Type B pancreatic cell (in vitro differentiated cells): Measurements from ENCODE around the gene ZBTB20. TPM values are rescaled to one million over a fixed set of nuclear protein-coding genes. Genes with fewer than 3 reads are reported as not detected.

ENCODE experiments used
- DNase-seq: peaks from one replicate; pipeline ENCODE4 v3.0.0; 2021; ENCODE audit warnings: mixed read lengths; ENCODE audit not compliant: unreplicated experiment; ENCODE audit errors: extremely low spot score
- H3K27ac Mint-ChIP-seq: 2 replicates; pipeline ENCODE4 v1.8.0; 2021; ENCODE audit warnings: mild to moderate bottlenecking, mixed read lengths
- H3K27me3 Mint-ChIP-seq: 2 replicates; pipeline ENCODE4 v1.8.0; 2021; ENCODE audit warnings: mixed read lengths
- H3K36me3 Mint-ChIP-seq: 2 replicates; pipeline ENCODE4 v1.8.0; 2021; ENCODE audit warnings: mixed read lengths
- H3K4me1 Mint-ChIP-seq: one replicate; pipeline ENCODE4 v1.8.0; 2021; ENCODE audit warnings: mixed read lengths; ENCODE audit not compliant: unreplicated experiment
- H3K4me3 Mint-ChIP-seq: 2 replicates; pipeline ENCODE4 v1.8.0; 2021; ENCODE audit warnings: mild to moderate bottlenecking, mixed read lengths
- H3K9me3 Mint-ChIP-seq: 2 replicates; pipeline ENCODE4 v1.8.0; 2021; ENCODE audit warnings: mixed read lengths
- CTCF ChIP-seq: fragments of 200-600 bp; sonication (generic); conservative IDR thresholded peaks from 2 replicates; pipeline ENCODE4 v1.5.0; 2021; ENCODE audit warnings: antibody characterized with exemption, mild to moderate bottlenecking
- total RNA-seq: library from RNA; stranded (reverse); gene quantifications from 2 replicates; pipeline ENCODE4 v1.2.1, GENCODE V29; 2021; ENCODE audit warnings: low replicate concordance

The ZBTB20 gene
- total RNA-seq, 1 donor from 2014 or later, result 14.4 TPM

GRCh38 chr3:114557791-114558190 is 589.3 kb downstream of the ZBTB20 start:
- no peaks in the 10 kb centered on the region for H3K27me3 Mint-ChIP-seq
- DNase-seq, result no peak

GRCh38 chr3:114556657-114557213 is 590.4 kb downstream of the ZBTB20 start:
- H3K36me3 Mint-ChIP-seq, result no peaks in the 10 kb centered on the region
- no peaks in the 10 kb centered on the region for H3K27me3 Mint-ChIP-seq
- H3K27ac Mint-ChIP-seq, result no peak overlapping the region
- no peak for TF ChIP-seq CTCF
- H3K9me3 Mint-ChIP-seq, result no peaks in the 10 kb centered on the region
- H3K4me1 Mint-ChIP-seq, result peaks cover 9% of the 10 kb centered on the region
- no peak for DNase-seq
- H3K4me3 Mint-ChIP-seq, result no peak overlapping the region

More at GRCh38 chr3:114557791-114558190, 589.3 kb downstream of the ZBTB20 start:
- Mint-ChIP-seq H3K9me3 (no peaks in the 10 kb centered on the region), H3K4me3 (no peak overlapping the region), H3K4me1 (peaks cover 9% of the 10 kb centered on the region), H3K27ac (no peak overlapping the region), H3K36me3 (no peaks in the 10 kb centered on the region)
- no peak for TF ChIP-seq CTCF

- Mint-ChIP-seq H3K9me3 (no peaks in the 10 kb centered on the region), H3K36me3 (no peaks in the 10 kb centered on the region), H3K4me1 (peaks cover 9% of the 10 kb centered on the region), H3K27ac (no peak overlapping the region), H3K4me3 (no peak overlapping the region), H3K27me3 (no peaks in the 10 kb centered on the region)
- DNase-seq, result no peak
- no peak for TF ChIP-seq CTCF
Measured at GRCh38 chr3:114554731-114555130, 592.4 kb downstream of the ZBTB20 start.

GRCh38 chr3:114553949-114554593 is 593.0 kb downstream of the ZBTB20 start:
- Mint-ChIP-seq H3K9me3 (no peaks in the 10 kb centered on the region), H3K27me3 (no peaks in the 10 kb centered on the region), H3K4me3 (no peak overlapping the region), H3K36me3 (no peaks in the 10 kb centered on the region), H3K4me1 (peaks cover 9% of the 10 kb centered on the region), H3K27ac (no peak overlapping the region)
- TF ChIP-seq CTCF, result no peak
- DNase-seq, result no peak

GRCh38 chr3:114552527-114552812 is 594.6 kb downstream of the ZBTB20 start:
- DNase-seq, result no peak
- Mint-ChIP-seq H3K36me3 (no peaks in the 10 kb centered on the region), H3K27ac (no peak overlapping the region), H3K4me1 (peaks cover 9% of the 10 kb centered on the region), H3K27me3 (no peaks in the 10 kb centered on the region), H3K4me3 (no peak overlapping the region), H3K9me3 (no peaks in the 10 kb centered on the region)
- TF ChIP-seq CTCF, result no peak
